Gastroesophageal sphincter (tissue), 3 donors: ENCODE measurements around the gene ZNF585A.

Experiments
- CTCF ChIP-seq, 4 experiments: fragments of 200-600 bp in 2 of 4; fragments of 450-650 bp in 2 of 4; sonication (generic) in 1 of 4; IDR thresholded peaks; one replicate each; pipeline ENCODE4 v1.5.1; 2017 to 2019; ENCODE audit warnings: antibody characterized with exemption in 4 of 4, mild to moderate bottlenecking in 2 of 4, moderate library complexity in 2 of 4
- POLR2AphosphoS5 ChIP-seq: sonication (generic); formaldehyde crosslinking; IDR thresholded peaks from one replicate; pipeline ENCODE4 v1.6.1; 2017; ENCODE audit warnings: antibody characterized with exemption

GRCh38 chr19:37136111-37136510 lies 36.4 kb downstream of the ZNF585A start:
- TF ChIP-seq CTCF (IDR thresholded peaks at IDR 0.05) (no peak), POLR2AphosphoS5 (no peak)
